GOT3 (cell line): ENCODE results near the gene CDV3.

Experiments
- DNase-seq: peaks from one replicate; lab custom pipeline; 2025; ENCODE audit warnings: mixed read lengths; lab: John Stamatoyannopoulos, UW

The CDV3 gene

GRCh38 chr3:133606342-133606741, 32.9 kb downstream of the CDV3 start:
- DNase-seq = no peak

DNA sequence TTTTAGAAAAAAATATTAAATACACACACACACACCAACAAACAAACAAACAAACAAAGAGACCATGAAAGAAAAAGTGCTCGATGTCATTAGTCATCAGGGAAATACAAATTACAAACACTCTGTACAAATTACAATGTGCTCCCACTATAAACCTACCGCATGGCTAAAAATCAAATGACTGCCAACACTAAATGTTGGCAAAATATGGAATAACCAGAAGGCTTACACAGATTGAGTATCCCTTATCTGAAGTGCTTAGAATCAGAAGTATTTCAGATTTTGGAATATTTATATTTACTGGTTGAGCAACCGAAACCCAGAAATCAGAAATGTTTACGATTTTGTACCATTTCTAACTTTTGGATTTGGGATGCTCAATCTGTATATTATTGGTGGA, 33.4 kb downstream of the CDV3 start:
- DNase-seq = no peak

DNA sequence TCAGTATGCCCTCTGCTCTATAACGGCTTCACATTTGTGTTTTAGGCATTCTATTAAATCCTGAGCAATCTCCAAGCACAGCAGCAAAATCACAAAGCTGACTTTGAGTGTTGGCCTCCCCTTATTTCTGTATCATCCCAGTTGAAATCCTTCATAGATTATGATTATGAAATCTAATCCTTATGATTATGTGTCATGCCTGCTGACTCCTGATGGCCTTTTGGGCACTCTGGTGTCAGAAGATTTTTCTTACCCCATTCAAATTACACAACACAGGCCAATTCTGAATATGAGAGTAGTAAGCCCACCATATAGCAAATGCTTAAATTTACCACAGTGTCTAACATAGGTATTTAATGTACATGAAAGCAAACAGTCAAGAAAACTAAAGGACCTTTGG, 34.3 kb downstream of the CDV3 start:
- DNase-seq = no peak

DNA sequence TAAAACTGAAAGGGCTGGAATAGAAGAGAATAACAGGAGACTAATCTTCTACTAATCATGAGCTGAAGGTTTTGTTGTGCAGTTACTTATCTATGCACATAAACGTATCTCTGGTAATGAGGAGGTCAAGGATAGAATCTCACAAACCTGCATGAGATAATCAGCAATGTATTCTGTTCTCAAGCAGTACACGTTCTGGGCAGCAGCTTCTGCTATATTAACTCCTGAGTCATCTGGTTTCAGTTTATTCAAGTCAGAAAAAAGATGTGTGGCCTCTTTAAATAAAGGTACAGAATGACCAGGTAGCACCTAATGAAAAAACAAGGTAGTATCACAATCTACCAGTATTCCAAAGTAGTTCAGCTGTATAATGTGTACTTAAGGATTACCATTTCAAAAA, 34.9 kb downstream of the CDV3 start:
- no peak for DNase-seq

- DNase-seq = no peak
These were observed 36.5 kb downstream of the CDV3 start for GRCh38 chr3:133610031-133610430.

- no peak for DNase-seq
These were observed 38.0 kb downstream of the CDV3 start for GRCh38 chr3:133611534-133611933.

DNA sequence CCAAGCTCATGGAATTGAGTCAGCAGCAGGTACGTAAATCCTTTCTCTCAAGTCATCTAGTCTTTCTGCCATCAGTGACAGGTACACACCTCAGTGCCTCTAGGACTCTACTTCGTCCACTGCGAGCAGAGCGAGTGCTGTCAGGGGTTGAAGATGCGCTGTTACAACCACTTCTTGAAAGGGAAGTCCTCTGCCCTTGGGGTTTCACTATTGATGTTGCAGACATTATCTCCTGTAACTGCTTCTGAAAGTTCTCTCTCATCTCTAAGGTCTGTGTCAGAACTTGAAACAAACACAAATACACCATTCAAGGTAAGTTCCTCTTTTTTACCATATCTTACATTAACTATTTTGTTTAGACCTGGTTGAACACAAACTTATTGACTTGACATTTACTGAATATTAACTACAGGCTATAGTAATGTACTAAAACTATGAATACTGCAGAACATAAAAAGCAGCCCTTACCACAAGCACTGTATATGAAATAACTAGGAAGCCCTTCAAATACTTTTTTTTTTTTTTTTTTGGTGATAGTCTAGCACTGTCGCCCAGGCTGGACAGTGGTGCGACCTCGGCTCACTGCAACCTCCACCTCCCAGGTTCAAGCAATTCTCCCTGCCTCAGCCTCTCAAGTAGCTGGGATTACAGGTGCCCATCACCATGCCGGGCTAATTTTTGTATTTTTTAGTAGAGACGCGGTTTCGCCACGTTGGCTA, 46.7 kb downstream of the CDV3 start:
- no peak for DNase-seq

DNA sequence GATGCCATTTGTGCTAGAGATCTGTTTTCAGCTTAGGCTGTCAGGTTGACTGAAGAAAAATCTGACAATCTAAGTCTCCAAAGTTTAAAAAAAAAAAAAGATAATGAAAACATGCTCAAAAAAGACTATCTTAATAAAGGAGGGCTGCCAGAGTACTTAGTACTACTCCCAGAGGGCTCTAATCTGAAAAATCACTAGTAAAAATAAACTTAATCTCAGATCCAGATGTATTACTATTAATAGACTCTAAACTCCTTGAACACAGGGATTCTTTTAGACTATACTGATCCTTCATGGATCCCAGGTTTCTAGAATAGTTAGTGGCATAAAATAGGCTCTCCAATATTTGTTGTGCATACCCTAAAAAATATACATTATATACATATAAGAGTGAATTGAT, 54.3 kb downstream of the CDV3 start:
- DNase-seq = no peak

- DNase-seq = no peak
These were observed 55.7 kb downstream of the CDV3 start for GRCh38 chr3:133629146-133629545.

DNA sequence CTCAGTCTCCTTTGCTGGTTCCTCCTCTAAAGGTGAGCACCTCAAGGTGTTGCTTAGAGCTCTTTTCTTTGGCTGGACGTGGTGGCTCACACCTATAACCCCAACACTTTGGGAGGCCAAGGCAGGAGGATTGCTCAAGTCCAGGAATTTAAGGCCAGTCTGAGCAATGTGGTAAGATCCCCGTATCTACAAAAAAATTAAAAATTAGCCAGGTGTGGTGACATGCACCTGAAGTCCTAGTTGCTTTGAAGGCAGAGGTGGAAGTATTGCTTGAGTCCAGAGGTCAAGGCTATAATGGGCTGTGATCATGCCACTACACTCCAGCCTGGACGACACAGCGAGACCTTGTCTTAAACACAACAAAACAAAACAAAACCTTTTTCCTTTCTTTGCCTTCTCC, 60.0 kb downstream of the CDV3 start:
- DNase-seq = no peak
